Pancreas (tissue), 10 donors: Measurements from ENCODE around the gene EXOC4. TPM values are rescaled to one million over a fixed set of nuclear protein-coding genes. Genes with fewer than 3 reads are reported as not detected.
A peak's percentile ranks its signal among the peaks of the same experiment; 100 is the strongest.

Source experiments
- ATAC-seq, 4 donors: fragments of 200-7000 bp; cut with Tn5 transposase; one replicate each; pipeline versions ENCODE4 v1.8.0 to v1.9.1; 2020; ENCODE audit warnings: mild to moderate bottlenecking in 4 of 4, moderate library complexity in 4 of 4
- DNase-seq, 6 donors: peaks; one replicate each; pipeline ENCODE4 v3.0.0-alpha.2; 2020
- FAIRE-seq: peaks from 2 replicates; lab custom pipeline; 2012; peaks lifted over from hg19 to GRCh38; lab: Jason Lieb, UNC
- H3K27ac ChIP-seq, 4 donors: fragments of 200-600 bp; sonication (generic); 1 replicate in 3 of 4; 2 replicates in 1 of 4; pipeline versions ENCODE4 v1.5.0 to v1.8.0; 2020
- H3K27me3 ChIP-seq, 4 donors: fragments of 200-600 bp; one replicate each; pipeline ENCODE4 v1.8.0; 2021
- H3K36me3 ChIP-seq, 3 donors: fragments of 200-600 bp; sonication (generic) in 1 of 3; one replicate each; pipeline versions ENCODE4 v1.5.0 to v1.8.0; 2020 to 2021
- H3K4me1 ChIP-seq, 3 donors: fragments of 200-600 bp; one replicate each; pipeline ENCODE4 v1.8.0; 2021
- H3K4me3 ChIP-seq, 4 donors: fragments of 200-600 bp; sonication (generic) in 2 of 4; one replicate each; pipeline versions ENCODE4 v1.5.0 to v1.8.0; 2020 to 2021
- H3K9me3 ChIP-seq, 4 donors: fragments of 200-600 bp; one replicate each; pipeline ENCODE4 v1.8.0; 2021
- CTCF ChIP-seq, 4 donors: fragments of 200-600 bp; sonication (generic) in 3 of 4; IDR thresholded peaks; one replicate each; pipeline versions ENCODE4 v1.5.0 to v1.8.0; 2021; ENCODE audit warnings: antibody characterized with exemption in 4 of 4
- WGBS, 2 donors: extraction: QIAGEN DNeasy Blood & Tissue Kit; methylation state at CpG; one replicate each; pipeline ENCODE4 v1.1.7; 2013; 5-methylcytosine and 5-hydroxymethylcytosine counted together
- intact Hi-C, 3 donors: fragments of 100-400 bp; cut with DNase I; formaldehyde crosslinking; loops; one replicate each; pipeline versions ENCODE4 v1.11.1 to v1.14.2; 2022
- polyA plus RNA-seq, 2 donors: library from polyadenylated mRNA; stranded (reverse); fragments of 200-250 nt; gene quantifications; one replicate each; pipeline ENCODE4 v1.2.3, GENCODE V29; 2013
- total RNA-seq, 6 donors: library from RNA; stranded (reverse); fragmentation: NEBNext Ultra II Directional in 4 of 6; extraction: Animal tissue kit (Norgen Biotek cat#: 25700) in 4 of 6; gene quantifications; one replicate each; pipeline versions ENCODE4 v1.2.1 to v1.2.4, GENCODE V29; 2021 to 2023
- donor health status: healthy with polysubstance abuse.
- donor health status: DM: no; HTN: no; CAD: no; lungs with moderate emphysema.
- donor health status: DM: no; HTN: no; CAD: no.
- donor health status: control.
- donor health status: control.
- donor health status: Bipolar disorder and iron deficiency.
- donor health status: DM: yes; HTN: yes; CAD: no.
- donor health status: DM: no; HTN: no; CAD: no.
- donor health status: DM: no; HTN: no; CAD: no.
- donor health status: DM: yes; HTN: yes; CAD: no.

Gene EXOC4
- total and polyA plus RNA-seq, 8 donors: 13.4 to 81.2 (median 53.8) TPM

- no peak for FAIRE-seq
- intact Hi-C loops: no loop called here
These were observed 427.1 kb downstream of the EXOC4 start for GRCh38 chr7:133679977-133680376.

GRCh38 chr7:133681529-133681928, 428.7 kb downstream of the EXOC4 start:
- no peaks in the 10 kb centered on the region for H3K9me3 ChIP-seq
- DNase-seq: no peak
- ATAC-seq: no peak
- H3K36me3 ChIP-seq: no peaks in the 10 kb centered on the region
- TF ChIP-seq CTCF (IDR thresholded peaks at IDR 0.05): no peak
- peaks cover 2 to 6% (median 5%) of the 10 kb centered on the region in 3 donors for H3K4me1 ChIP-seq
- H3K27me3 ChIP-seq: no peaks in the 10 kb centered on the region
- WGBS, 2 donors: 52 to 65% methylated on average over 3 of the region's 3 CpGs
- intact Hi-C loops: no loop called here
- FAIRE-seq: no peak
- no peak overlapping the region for H3K27ac ChIP-seq
- H3K4me3 ChIP-seq: no peak overlapping the region

More at GRCh38 chr7:133679977-133680376, 427.1 kb downstream of the EXOC4 start:
- Histone ChIP-seq H3K9me3 (no peaks in the 10 kb centered on the region), H3K4me1 (peaks cover 2 to 6% (median 5%) of the 10 kb centered on the region in 3 donors), H3K27ac (no peak overlapping the region), H3K36me3 (no peaks in the 10 kb centered on the region), H3K4me3 (no peak overlapping the region), H3K27me3 (no peaks in the 10 kb centered on the region)
- TF ChIP-seq CTCF (IDR thresholded peaks at IDR 0.05): no peak
- DNase-seq (no peak), ATAC-seq (no peak)

- FAIRE-seq (no peak), ATAC-seq (no peak), DNase-seq (no peak)
- Histone ChIP-seq H3K4me3 (no peak overlapping the region), H3K36me3 (no peaks in the 10 kb centered on the region), H3K9me3 (no peaks in the 10 kb centered on the region), H3K27me3 (no peaks in the 10 kb centered on the region), H3K27ac (no peak overlapping the region), H3K4me1 (peaks cover 0 to 5% (median under 1%) of the 10 kb centered on the region in 3 donors)
- TF ChIP-seq CTCF (IDR thresholded peaks at IDR 0.05): no peak
- intact Hi-C loops: no loop called here
- 70 to 71% methylated on average over 9 of the region's 9 CpGs for WGBS, 2 donors
These were observed 429.7 kb downstream of the EXOC4 start for GRCh38 chr7:133682364-133683181.

GRCh38 chr7:133683182-133683454, 430.2 kb downstream of the EXOC4 start:
- FAIRE-seq: no peak
- no peak overlapping the region for H3K27ac ChIP-seq
- no peak for DNase-seq
- no peak overlapping the region for H3K4me3 ChIP-seq
- WGBS, 2 donors: 34 to 47% methylated on average over 2 of the region's 2 CpGs
- no peaks in the 10 kb centered on the region for H3K27me3 ChIP-seq
- no peaks in the 10 kb centered on the region for H3K36me3 ChIP-seq
- peak in 3 of 4 donors; percentile 20 to 52 (median 32) for ATAC-seq
- intact Hi-C loops: no loop called here
- no peaks in the 10 kb centered on the region for H3K9me3 ChIP-seq
- H3K4me1 ChIP-seq: peaks cover 0 to 5% (median 0%) of the 10 kb centered on the region in 3 donors
- no peak for TF ChIP-seq CTCF (IDR thresholded peaks at IDR 0.05)
